HG03097 (cell line): ENCODE measurements around the gene LHX4.

Experiments used
- ATAC-seq: cut with Tn5 transposase; IDR thresholded peaks from one replicate; pipeline ENCODE4 v1.9.1; 2021; ENCODE audit not compliant: unreplicated experiment, low FRiP score

The LHX4 gene

GRCh38 chr1:180239145-180240096, 9.4 kb downstream of the LHX4 start:
- ATAC-seq = no peak

GRCh38 chr1:180241716-180242544, 11.9 kb downstream of the LHX4 start:
- no peak for ATAC-seq

- ATAC-seq = no peak
Measured at GRCh38 chr1:180243517-180244221, 13.6 kb downstream of the LHX4 start.

- no peak for ATAC-seq
Measured at GRCh38 chr1:180244840-180245239, 14.8 kb downstream of the LHX4 start.

GRCh38 chr1:180246579-180246978, 16.5 kb downstream of the LHX4 start:
- no peak for ATAC-seq

- no peak for ATAC-seq
Measured at GRCh38 chr1:180247061-180247460, 17.0 kb downstream of the LHX4 start.

GRCh38 chr1:180247580-180247979, 17.5 kb downstream of the LHX4 start:
- ATAC-seq = no peak

GRCh38 chr1:180248176-180248575, 18.1 kb downstream of the LHX4 start:
- no peak for ATAC-seq

- ATAC-seq = no peak
Measured at GRCh38 chr1:180248731-180249681, 18.9 kb downstream of the LHX4 start.

- no peak for ATAC-seq
Measured at GRCh38 chr1:180249725-180250498, 19.8 kb downstream of the LHX4 start.

- no peak for ATAC-seq
Measured at GRCh38 chr1:180250499-180250770, 20.4 kb downstream of the LHX4 start.

- ATAC-seq = no peak
Measured at GRCh38 chr1:180250883-180251509, 20.9 kb downstream of the LHX4 start.

- no peak for ATAC-seq
Measured at GRCh38 chr1:180251526-180252305, 21.7 kb downstream of the LHX4 start.

GRCh38 chr1:180252638-180253536, 22.8 kb downstream of the LHX4 start:
- peak; percentile 56 for ATAC-seq

- no peak for ATAC-seq
Measured at GRCh38 chr1:180253585-180254495, 23.8 kb downstream of the LHX4 start.

GRCh38 chr1:180254496-180254819, 24.4 kb downstream of the LHX4 start:
- ATAC-seq = no peak
